ENCODE data around the gene TCF12. TPM values are rescaled to one million over a fixed set of nuclear protein-coding genes. Genes with fewer than 3 reads are reported as not detected.
"Not testable (repeated sequence)": the region's sequence is repeated elsewhere in the genome, so short reads cannot be mapped to it uniquely, and the experiment has no call there.

Gene TCF12
- total RNA-seq, 1 donor from 2014 or later, result 164 TPM

GRCh38 chr15:57003418-57003817 is 85.0 kb downstream of the TCF12 start:
- DNase-seq (ENCODE audit: extremely low spot score, unreplicated experiment), result no peak
- H3K27me3 Mint-ChIP-seq (ENCODE audit: unreplicated experiment), result no peaks in the 10 kb centered on the region
- no peaks in the 10 kb centered on the region for H3K36me3 Mint-ChIP-seq (ENCODE audit: unreplicated experiment)
- no peak overlapping the region for H3K4me3 Mint-ChIP-seq (ENCODE audit: unreplicated experiment)
- peaks cover 46% of the 10 kb centered on the region for H3K4me1 Mint-ChIP-seq (ENCODE audit: unreplicated experiment)
- H3K27ac Mint-ChIP-seq (ENCODE audit: unreplicated experiment), result no peak overlapping the region
- no peaks in the 10 kb centered on the region for H3K9me3 Mint-ChIP-seq (ENCODE audit: unreplicated experiment)
- TF ChIP-seq CTCF (IDR thresholded peaks at IDR 0.05), result no peak

GRCh38 chr15:57005244-57005643 is 86.8 kb downstream of the TCF12 start:
- H3K36me3 Mint-ChIP-seq (ENCODE audit: unreplicated experiment), result peaks cover 1% of the 10 kb centered on the region
- no peaks in the 10 kb centered on the region for H3K9me3 Mint-ChIP-seq (ENCODE audit: unreplicated experiment)
- no peaks in the 10 kb centered on the region for H3K27me3 Mint-ChIP-seq (ENCODE audit: unreplicated experiment)
- DNase-seq (ENCODE audit: extremely low spot score, unreplicated experiment), result no peak
- peaks cover 41% of the 10 kb centered on the region for H3K4me1 Mint-ChIP-seq (ENCODE audit: unreplicated experiment)
- no peak overlapping the region for H3K27ac Mint-ChIP-seq (ENCODE audit: unreplicated experiment)
- H3K4me3 Mint-ChIP-seq (ENCODE audit: unreplicated experiment), result no peak overlapping the region
- no peak for TF ChIP-seq CTCF (IDR thresholded peaks at IDR 0.05)

GRCh38 chr15:57007797-57008196 is 89.4 kb downstream of the TCF12 start:
- H3K4me1 Mint-ChIP-seq (ENCODE audit: unreplicated experiment), result peaks cover 37% of the 10 kb centered on the region
- not testable (repeated sequence) for H3K36me3 Mint-ChIP-seq (ENCODE audit: unreplicated experiment); H3K4me3 Mint-ChIP-seq (ENCODE audit: unreplicated experiment); DNase-seq (ENCODE audit: extremely low spot score, unreplicated experiment); H3K27me3 Mint-ChIP-seq (ENCODE audit: unreplicated experiment); H3K27ac Mint-ChIP-seq (ENCODE audit: unreplicated experiment); H3K9me3 Mint-ChIP-seq (ENCODE audit: unreplicated experiment)

- H3K27ac Mint-ChIP-seq (ENCODE audit: unreplicated experiment), result no peak overlapping the region
- peaks cover 5% of the 10 kb centered on the region for H3K36me3 Mint-ChIP-seq (ENCODE audit: unreplicated experiment)
- DNase-seq (ENCODE audit: extremely low spot score, unreplicated experiment), result no peak
- H3K4me1 Mint-ChIP-seq (ENCODE audit: unreplicated experiment), result peaks cover 17% of the 10 kb centered on the region
- TF ChIP-seq CTCF (IDR thresholded peaks at IDR 0.05), result no peak
- no peaks in the 10 kb centered on the region for H3K27me3 Mint-ChIP-seq (ENCODE audit: unreplicated experiment)
- no peaks in the 10 kb centered on the region for H3K9me3 Mint-ChIP-seq (ENCODE audit: unreplicated experiment)
- no peak overlapping the region for H3K4me3 Mint-ChIP-seq (ENCODE audit: unreplicated experiment)
Observed at GRCh38 chr15:57010724-57011123, 92.3 kb downstream of the TCF12 start.

GRCh38 chr15:57012556-57012955 is 94.1 kb downstream of the TCF12 start:
- Mint-ChIP-seq H3K4me1 (ENCODE audit: unreplicated experiment) (peaks cover 19% of the 10 kb centered on the region), H3K27ac (ENCODE audit: unreplicated experiment) (peak overlapping the region; percentile 44), H3K4me3 (ENCODE audit: unreplicated experiment) (no peak overlapping the region), H3K36me3 (ENCODE audit: unreplicated experiment) (peaks cover 5% of the 10 kb centered on the region), H3K27me3 (ENCODE audit: unreplicated experiment) (no peaks in the 10 kb centered on the region), H3K9me3 (ENCODE audit: unreplicated experiment) (no peaks in the 10 kb centered on the region)
- no peak for DNase-seq (ENCODE audit: extremely low spot score, unreplicated experiment)
- no peak for TF ChIP-seq CTCF (IDR thresholded peaks at IDR 0.05)

- DNase-seq (ENCODE audit: extremely low spot score, unreplicated experiment); H3K9me3 Mint-ChIP-seq (ENCODE audit: unreplicated experiment); H3K4me3 Mint-ChIP-seq (ENCODE audit: unreplicated experiment); H3K27ac Mint-ChIP-seq (ENCODE audit: unreplicated experiment); H3K36me3 Mint-ChIP-seq (ENCODE audit: unreplicated experiment); H3K27me3 Mint-ChIP-seq (ENCODE audit: unreplicated experiment): not testable (repeated sequence)
- H3K4me1 Mint-ChIP-seq (ENCODE audit: unreplicated experiment), result peaks cover 34% of the 10 kb centered on the region
Observed at GRCh38 chr15:57014896-57015295, 96.5 kb downstream of the TCF12 start.

Data from osteocyte (in vitro differentiated cells).